GM21576 (cell line): ENCODE measurements around the gene HELZ2.
"Not testable (repeated sequence)": the region's sequence is repeated elsewhere in the genome, so short reads cannot be mapped to it uniquely, and the experiment has no call there.

Experiments
- ATAC-seq: cut with Tn5 transposase; IDR thresholded peaks from one replicate; pipeline ENCODE4 v1.9.1; 2021; ENCODE audit warnings: mild to moderate bottlenecking, moderate library complexity; ENCODE audit not compliant: unreplicated experiment

The HELZ2 gene

DNA sequence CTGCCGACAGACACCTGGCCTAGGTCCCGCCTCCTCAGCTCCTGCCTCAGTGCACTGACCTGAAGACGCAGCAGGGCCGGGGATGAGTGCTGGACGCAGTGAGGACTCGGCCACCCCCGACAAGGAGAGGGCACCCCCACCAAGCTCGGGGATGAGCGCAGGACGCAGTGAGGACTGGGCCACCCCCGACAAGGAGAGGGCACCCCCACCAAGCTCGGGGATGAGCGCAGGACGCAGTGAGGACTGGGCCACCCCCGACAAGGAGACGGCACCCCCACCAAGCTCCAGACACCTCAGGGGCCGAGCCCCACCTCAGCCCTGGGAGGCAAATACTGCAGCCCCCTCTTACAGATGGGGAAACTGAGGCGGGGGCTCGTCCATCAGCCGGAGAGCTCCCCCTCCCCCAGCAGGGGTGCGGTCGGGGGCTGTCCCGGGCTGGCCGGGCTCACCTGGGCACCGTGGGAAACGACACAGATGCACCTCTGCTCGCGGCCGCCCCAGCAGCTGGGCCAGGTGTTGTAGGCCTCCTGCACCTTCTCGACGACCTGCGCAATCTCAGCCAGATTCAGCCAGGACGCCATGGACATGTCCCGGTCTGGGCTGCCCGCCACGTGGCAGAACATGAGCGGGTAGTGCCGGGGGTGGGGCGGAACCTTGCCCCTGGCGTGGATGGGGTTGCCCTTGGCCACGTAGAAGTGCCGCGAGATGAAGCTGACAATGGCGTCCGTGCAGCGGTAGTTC is 7.5 kb downstream of the HELZ2 start:
- no peak for ATAC-seq

DNA sequence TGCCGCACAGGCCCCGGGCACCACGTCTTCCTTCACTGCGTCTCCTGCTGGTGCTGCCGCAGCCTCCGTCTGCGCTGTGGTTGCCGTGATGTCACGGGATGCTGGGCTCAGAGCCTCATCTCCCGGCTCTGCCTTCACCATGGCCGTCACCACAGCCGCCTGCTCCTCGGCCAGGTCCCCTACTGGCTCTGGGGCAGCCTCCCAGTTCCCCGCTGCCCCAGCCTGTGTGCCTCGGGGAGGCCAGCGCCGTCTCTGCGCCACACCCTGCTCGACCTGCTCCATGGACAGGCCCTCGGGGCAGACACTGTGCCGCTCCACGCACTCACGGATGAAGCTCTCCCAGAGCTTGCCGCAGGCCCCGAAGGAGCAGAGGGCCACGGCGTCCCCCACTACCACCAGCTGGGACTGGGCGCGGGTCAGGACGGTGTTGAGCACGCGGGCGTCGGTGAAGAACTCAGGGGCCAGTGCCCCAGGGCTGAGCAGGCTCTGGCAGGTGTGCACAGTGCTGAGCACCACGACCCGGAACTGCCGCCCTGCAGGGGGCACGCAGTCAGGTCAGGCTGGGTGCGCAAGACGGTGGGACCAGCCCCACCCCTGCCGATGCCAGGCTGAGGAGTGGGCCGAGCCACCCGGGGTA is 8.2 kb downstream of the HELZ2 start:
- no peak for ATAC-seq

DNA sequence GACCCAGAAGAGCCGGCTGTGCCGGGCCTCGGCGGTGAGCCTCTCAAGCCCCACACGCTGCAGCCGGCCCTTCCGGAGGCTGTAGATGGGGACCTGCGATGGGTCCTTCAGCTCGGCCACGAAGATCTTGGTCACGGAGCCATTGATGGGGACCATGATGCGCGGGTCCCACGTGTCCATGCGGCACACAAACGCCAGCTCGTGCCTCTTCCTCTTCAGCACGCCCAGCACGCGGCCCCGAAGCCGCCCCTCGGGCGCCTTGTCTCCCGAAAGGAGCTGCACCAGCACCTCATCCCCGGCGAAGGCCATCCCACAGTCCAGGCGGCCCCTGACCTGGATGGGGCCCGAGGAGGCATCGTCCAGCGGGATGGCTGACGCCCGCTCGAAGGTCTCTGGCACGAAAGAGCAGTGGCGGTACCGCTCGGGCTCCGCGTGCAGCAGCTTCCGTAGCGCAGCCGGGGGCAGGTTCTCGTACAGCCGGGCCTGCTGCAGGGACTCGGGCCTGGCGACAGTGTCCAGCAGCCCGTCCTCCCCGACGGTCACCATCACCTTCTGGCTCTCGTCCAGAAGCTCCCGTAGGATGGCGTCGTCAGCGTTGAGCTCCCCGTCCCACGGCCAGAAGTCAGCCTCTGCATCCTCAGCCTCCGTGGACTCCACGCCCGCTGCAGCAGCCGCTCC is 8.9 kb downstream of the HELZ2 start:
- ATAC-seq, result no peak

DNA sequence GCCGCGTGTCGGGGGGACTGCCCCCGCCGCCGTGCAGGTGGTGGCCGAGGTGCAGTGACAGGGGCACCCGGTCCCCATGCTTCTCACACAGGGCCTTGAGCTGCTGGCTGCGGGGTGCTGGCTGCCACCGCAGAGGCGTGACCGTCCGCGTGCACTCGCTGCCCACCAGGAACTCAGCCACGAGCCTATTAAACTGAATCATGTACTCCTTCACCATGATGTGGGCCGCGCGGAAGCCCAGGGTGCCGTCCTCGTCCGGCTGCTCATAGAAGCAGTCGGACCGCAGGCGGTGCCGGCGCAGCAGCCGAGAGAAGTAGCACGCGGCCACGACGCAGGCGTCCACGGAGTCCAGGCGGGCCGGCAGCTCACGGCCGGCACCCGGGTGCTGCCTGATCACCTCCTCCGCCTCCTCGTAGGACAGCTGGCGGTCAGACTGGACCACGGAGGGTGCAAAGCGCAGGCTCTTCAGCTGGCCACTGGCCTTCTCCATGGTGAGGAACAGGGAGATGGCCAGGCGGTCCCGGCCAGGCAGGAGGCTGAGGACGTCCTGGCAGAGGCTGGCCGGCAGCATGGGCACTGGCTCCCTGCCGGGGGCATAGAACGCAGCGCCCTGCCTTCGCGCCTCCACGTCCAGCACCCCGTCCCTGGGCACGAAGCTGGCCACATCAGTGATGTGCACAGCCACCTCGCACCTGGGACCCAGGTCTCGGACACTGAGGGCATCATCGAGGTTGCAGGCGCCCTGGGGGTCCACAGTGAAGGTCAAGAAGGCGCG is 9.8 kb downstream of the HELZ2 start:
- ATAC-seq, result no peak

DNA sequence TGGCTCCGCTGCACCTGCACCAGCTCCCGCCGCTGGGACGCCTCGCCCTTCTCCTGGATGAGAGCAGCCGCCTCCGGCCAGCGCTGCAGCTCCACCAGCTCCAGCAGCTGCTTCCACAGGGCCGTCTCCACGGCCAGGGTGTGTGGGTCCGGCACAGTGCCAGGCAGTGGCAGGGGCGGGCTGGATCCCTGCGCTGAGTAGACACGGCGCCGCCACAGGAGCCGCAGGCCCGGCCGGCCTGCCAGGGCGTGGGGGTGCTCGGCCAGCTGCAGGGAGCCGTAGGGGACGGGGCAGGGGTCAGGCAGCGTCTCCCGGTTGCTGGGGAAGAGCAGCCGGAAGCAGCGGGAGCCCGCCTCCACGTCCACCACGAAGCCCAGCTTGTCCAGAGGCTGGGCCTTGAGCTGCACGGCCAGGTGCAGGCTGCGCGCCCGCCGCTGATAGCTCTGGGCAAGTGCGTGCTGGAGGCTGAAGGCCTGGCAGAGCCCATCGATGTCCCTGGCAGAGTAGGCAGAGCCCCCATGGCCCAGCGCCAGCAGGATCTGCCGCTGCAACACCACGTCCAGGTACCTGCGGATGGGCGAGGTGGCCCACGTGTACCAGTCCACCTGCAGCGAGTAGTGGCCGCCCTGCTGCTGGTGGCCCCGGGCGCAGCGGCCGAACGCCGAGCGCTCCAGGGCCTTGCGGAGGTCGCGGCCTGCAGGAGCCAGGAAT is 10.7 kb downstream of the HELZ2 start:
- no peak for ATAC-seq

DNA sequence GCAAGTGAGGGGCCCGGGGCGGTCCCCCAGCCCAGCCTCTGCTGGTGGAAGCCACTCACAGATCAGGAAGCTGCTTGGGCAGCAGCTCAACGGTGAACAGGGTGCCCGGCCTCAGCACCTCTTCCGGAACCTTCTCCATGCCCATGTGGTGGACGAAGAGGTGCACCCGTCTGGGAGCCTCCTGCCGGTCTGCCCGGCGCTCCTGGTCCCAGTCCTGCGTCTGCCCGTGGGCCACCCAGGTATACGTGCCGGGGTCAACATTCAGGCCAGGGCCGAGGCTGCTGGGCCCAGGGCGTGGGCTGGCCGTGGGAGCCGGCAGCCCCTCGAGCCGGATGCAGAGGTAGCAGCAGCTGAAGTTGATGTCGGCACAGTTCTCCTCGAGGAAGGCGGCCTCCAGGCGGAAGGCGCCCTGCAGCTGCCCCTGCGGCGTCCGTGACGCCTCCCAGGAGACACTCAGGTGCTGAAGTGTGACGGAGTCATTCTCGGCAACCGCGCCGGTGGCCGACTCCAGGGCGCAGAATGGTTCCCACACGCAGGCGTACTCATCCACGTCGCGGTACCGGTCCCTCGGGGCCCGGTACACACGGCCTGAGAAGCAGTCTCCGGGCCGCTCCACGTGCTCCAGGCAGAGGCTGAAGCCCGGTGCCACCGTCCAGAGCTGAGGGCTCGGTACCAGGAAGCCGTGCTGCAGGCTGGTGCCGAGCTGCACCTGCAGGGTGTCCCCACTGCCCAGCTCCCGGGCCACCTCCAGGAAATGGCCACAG is 11.4 kb downstream of the HELZ2 start:
- ATAC-seq, result no peak

DNA sequence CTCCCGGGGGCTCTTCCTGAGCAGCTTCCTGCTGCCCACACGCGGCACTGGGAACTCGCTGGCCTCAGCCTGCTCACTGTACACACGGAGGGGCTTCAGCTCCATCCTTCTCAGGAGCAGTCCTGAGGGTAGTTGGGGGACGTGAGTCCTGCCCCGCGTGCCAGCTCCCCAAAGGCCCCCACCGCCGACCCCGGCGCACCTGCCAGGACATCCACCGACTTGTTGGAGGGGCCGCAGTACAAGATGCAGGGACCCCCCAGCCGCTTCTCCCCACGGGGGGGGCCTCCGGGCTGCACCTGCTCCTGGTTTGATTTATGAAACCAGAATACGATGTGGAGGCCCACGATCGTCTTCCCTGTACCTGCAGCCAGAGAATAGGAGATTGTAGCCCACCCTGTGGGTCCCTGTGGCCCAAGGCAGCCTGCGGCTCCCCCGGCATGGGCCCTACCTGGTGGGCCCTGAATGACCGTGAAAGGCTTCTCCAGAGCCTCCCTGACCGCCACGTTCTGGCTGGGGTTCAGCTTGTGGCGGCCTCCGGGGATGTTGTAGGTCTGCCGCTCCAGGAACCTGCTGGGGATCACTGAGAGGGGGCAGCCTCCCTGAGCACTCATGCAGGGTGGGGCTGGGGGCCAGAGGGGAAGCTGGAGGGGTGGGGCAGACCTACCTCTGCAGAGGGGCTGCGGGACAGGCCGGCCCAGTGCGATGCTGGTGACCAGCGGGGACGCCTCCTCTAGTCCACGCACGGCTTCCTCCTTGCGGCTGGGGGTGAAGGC is 12.2 kb downstream of the HELZ2 start:
- ATAC-seq, result no peak

DNA sequence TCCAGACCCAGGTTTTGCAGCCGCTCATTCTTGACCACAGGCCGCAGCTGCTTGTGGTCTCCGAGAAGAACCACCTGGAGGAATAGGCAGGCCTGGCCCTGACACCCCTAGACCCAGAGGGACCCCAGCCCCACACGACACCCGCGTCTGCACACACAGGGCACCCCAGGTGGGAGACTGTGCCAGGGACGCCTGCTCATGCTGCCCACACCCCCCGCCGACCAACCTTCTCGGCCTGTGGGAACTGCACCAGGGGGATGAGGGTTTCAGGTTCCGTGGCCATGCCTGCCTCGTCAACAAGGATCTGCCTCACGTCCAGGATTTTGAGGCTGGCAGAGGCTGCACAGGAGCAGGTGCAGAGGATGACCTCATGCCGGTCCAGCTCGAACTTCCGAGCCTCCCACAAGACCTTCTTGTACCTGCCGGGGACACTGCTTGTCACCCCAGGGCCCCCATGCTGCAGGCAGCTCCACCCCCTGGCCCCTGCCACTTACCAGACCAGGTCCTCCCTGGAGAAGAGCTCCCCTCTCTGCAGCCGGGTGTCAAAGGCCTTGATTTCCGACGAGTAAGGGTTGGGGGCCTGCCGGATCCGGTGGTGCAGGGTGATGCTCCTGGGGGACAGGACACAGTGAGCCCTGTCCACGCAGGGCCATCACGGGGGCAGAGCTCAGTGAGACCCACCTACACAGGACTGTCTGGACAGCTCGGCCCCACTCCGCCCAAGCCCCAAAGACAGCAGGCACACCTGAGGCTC is 13.0 kb downstream of the HELZ2 start:
- no peak for ATAC-seq

DNA sequence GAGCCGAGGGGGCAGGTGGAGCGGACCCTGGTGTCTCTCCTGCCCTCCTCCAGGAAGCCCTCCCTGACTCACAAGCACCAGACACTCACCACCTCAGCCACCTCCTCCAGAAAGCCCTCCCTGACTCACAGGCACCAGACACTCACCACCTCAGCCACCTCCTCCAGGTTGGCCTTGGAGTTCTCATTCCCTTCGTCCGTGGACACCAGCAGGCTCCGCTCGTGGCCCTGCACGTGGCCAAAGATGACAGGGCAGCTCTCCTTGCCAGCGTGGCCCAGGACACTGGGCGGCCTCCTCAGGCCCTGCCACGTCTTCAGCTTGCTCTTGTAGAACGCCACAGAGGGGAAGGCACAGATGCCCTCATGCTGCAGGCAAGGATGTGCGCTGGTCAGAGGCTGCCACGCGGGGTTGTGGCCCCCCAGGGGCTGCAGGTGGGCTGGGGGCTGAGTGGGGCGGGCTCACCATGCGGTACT is 13.7 kb downstream of the HELZ2 start:
- no peak for ATAC-seq

DNA sequence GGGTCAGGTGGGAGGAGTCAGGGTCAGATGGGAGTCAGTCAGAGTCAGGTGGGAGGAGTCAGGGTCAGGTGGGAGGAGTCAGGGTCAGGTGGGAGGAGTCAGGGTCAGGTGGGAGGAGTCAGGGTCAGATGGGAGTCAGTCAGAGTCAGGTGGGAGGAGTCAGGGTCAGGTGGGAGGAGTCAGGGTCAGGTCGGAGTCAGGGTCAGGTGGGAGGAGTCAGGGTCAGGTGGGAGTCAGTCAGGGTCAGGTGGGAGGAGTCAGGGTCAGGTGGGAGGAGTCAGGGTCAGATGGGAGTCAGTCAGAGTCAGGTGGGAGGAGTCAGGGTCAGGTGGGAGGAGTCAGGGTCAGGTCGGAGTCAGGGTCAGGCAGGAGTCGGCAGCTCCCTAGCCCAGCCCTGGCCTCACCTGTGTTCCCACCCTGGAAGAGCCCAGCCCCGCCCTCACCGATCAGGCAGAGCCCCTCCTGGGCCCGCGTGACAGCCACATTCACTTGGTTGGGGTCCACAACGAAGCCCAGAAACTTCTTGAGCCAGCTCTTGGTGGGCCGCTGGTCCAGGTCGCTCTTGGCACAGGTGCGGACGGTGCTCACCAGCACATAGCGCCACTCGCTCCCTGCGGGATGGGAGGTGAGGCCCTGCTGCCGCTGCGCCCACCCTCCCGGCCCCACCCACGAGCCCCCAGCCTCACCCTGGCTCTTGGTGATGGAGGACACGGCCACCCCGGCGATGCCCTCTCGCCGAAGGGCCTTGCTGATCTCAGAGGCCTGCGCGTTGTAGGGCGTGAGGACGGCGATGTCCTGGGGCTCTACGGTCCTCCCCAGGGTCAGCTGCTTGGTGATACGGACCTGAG is 14.3 kb downstream of the HELZ2 start:
- not testable (repeated sequence) for ATAC-seq

DNA sequence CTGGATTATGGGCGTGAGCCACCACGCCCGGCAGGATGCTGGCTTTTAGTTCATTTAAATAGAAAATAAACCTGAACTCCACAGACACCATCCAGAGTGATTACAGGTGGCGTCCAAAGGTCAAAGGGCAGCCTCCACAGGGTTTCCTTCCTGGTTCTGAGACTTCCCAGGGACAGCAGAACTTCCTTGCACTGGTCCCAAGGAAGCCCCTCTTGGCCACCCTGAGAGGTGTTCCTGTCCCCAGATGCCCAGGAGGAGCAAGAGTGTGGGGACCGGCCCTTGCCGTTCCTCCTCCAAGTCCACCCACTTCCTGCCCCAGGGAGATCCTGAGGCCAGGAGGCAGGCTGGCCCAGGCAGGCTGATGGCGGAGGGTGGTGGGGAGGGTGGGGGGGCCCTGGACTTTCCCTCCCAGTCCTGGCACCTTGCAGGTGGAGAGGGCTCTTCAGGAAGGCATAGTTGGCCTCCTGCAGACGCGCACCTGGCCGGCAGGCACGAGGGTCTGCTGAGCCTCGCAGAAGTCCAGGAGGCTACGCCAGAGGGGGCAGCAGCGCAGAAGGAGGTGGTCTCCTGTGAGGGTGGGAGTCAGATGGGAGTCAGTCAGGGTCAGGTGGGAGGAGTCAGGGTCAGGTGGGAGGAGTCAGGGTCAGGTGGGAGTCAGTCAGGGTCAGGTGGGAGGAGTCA is 15.1 kb downstream of the HELZ2 start:
- no peak for ATAC-seq

DNA sequence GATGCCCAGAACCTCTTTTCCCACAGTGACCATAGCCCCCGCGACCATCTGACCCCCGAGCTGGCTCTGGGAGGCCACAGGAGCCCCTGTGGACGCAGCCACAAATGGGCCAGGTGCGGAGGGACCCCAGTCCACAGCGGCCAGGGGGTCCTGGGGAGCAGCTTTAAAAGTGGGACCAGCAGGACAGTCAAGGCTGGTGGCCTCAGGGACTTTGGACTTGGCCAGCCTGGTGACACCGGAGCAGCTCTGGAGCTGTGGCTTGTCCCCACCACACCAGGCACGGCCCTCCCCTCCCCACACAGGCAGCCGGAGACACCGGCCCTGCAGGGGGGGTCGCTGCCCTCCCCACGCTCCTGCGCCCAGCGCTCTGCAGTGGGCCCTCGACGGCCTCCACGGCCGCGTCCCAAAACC is 16.6 kb downstream of the HELZ2 start:
- no peak for ATAC-seq

DNA sequence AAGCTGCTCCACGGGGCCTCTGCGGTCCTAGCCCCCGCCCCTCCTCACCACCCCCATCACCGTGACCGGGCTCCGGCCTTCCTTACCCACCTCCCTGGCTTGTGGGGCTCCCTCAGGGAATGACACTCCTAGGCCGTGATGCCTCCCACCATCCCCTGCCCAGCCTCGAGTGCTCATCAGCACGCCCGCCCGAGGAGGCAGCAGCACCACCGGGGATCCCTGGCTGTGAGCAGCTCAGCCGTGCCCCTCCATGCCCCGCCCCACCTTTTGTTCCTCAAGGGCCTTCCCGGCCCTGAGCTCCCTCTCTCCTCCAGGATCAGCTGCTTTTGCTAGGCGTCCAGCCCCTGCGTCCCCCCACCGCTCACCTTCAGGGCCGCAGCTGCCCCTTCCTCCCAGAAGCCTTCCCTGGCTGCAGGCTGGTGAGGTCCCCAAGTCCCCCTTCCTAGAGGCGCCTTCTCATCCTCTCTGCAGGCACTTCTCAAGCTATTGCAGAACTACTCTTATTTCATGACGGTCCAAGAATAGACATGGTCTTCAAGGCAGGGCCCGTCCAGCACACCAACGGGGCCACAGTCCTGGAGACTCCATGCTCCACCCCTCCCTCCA is 17.1 kb downstream of the HELZ2 start:
- no peak for ATAC-seq

DNA sequence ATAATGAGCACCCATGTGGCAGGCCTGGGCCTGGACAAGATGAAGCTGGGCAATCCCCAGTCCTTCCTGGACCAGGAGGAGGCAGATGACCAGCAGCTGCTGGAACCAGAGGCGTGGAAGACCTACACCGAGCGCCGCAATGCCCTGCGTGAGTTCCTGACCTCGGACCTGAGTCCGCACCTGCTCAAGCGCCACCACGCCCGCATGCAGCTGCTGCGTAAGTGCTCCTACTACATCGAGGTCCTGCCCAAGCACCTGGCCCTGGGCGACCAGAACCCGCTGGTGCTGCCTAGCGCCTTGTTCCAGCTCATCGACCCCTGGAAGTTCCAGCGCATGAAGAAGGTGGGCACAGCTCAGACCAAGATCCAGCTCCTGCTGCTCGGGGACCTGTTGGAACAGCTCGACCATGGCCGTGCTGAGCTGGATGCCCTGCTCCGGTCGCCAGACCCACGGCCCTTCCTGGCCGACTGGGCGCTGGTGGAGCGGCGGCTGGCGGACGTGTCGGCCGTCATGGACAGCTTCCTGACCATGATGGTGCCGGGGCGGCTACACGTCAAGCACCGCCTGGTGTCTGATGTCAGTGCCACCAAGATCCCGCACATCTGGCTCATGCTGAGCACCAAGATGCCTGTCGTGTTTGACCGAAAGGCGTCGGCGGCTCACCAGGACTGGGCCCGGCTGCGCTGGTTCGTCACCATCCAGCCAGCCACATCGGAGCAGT is 18.2 kb downstream of the HELZ2 start:
- no peak for ATAC-seq

DNA sequence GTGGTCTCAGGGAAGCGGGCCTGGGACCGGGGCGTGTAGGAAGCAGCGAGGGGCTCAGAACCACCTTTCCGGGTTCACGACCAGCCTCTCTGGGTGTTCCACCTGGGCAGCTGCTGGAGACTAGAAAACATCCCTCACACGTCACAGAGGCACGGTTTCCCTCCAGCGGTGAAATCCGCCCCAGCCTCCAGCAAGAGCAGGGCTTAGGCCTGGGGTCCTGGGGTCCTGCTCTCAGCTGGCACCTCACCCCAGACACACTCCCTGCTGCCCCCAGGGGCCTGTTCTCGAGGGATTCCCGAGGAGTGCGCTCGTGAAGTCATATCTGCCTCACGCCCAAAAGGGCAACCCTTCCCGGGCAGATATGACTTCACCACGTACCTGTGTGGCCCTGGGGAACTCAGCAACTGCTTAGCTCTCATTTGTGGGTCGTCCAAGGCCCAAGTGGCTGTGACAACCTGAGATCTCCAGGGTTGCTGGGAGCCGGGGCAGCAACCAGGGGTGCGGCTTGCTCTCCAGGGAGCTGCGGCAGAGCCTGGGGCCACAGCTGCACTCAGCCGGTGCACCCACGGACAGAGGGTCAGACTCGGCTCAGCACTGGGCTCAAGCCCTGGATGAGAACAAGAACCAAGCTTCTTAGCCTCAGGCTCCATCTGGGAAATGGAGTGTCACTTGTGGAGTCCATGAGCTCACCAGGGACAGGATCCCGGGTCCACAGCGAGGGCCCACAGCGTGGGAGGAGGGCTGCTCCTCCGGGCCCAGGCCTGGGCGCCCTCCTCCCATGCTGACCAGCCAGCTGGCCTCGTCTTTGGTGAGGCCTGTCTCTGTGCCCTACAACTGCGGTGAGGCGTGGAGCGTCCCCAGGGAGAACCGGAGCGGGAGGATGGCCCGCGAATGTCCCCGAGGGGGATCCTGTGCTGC is 19.4 kb downstream of the HELZ2 start:
- ATAC-seq, result no peak
